ENCODE data around the gene CCDC12. TPM values are rescaled to one million over a fixed set of nuclear protein-coding genes. Genes with fewer than 3 reads are reported as not detected.

The CCDC12 gene
- total and polyA plus RNA-seq, 9 of the 15 experiments (the other 6 are each of a cell fraction or from before 2014, with no cell fraction given) = 8.9 to 201 (median 86.9) TPM

DNA sequence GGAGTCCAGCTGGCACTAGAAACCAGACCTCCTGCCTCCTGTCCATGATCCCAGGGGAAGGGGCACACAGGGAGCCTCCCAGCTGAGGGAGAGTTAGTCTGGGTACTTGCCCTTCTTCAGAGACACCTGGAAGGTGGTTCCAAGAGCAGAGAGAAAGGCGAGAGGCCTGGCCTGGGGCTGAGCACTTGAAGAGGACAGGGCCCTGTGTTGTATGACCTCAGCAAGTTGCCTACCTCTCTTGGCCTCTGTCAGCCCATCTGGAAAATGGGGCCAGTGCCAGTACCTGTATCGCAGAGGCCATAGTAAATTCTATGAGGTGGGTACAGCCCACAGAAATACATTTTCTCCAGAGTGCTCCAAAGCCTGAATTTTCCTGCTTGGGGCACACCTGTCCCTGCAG, 79.5 kb downstream of the CCDC12 start:
- DNase-seq (ENCODE audit: extremely low read depth in 1 of 4, low spot score in 3 of 4) (no peak), FAIRE-seq (no peak), ATAC-seq (no peak)
- WGBS (ENCODE audit: insufficient coverage, low coverage, missing lambda C conversion rate) = 8% methylated on average over 2 of the region's 2 CpGs
- ChIA-PET CTCF (ENCODE audit: low intra/inter-chr PET ratio) (interaction anchor here (0.8 to 3.2 kb wide), 2 partner anchors 13 to 192 kb away, joined by 3 to 27 read pairs; no protein-coding TSS in a partner anchor), POLR2A (no interaction called here)
- BruUV-seq (replicated peaks) = no TSS peak
- H3K9ac ChIP-seq (ENCODE audit: insufficient read depth in 1 of 2, low read depth in 2 of 2, low read length in 2 of 2) = no peak overlapping the region
- intact Hi-C loops (cut with micrococcal nuclease) = loop anchor here (5.0 kb wide), 1 partner anchor 50 kb away; no protein-coding TSS in a partner anchor
- in situ Hi-C loops (cut with MboI) = loop anchor here (5.0 kb wide), 1 partner anchor 180 kb away; the partner anchor contains the start of gene PRSS50
- no peaks in the 10 kb centered on the region for H3K9me3 ChIP-seq (replicated peaks; ENCODE audit: control insufficient read depth, insufficient read depth, low read depth, low read length)
- peaks cover 9 to 60% of the 10 kb centered on the region in 2 experiments; a peak in 4 of 5 replicates for H3K27me3 ChIP-seq (ENCODE audit: control insufficient read depth in 2 of 2, insufficient read depth in 2 of 2, low read length in 2 of 2)
- no peaks in the 10 kb centered on the region for H3K36me3 ChIP-seq (ENCODE audit: control insufficient read depth, insufficient read depth, low read length)
- H3K4me3 ChIP-seq = no peak overlapping the region
- no peaks in the 10 kb centered on the region for H3K79me2 ChIP-seq (ENCODE audit: control insufficient read depth, insufficient read depth, low read length)
- no peaks in the 10 kb centered on the region for H3K9me1 ChIP-seq (ENCODE audit: control insufficient read depth, insufficient read depth, low read length)
- H3K4me2 ChIP-seq (ENCODE audit: insufficient read depth, low read length) = no peak overlapping the region
- H2AFZ ChIP-seq (ENCODE audit: low read depth, low read length) = no peak overlapping the region
- H3K4me1 ChIP-seq (replicated peaks in 1 of 2; ENCODE audit: control insufficient read depth in 2 of 2, insufficient read depth in 2 of 2, low read length in 2 of 2) = peaks cover 0 to 40% of the 10 kb centered on the region in 2 experiments; a peak in 2 of 5 replicates
- no peak overlapping the region for H3K27ac ChIP-seq (ENCODE audit: extremely low read depth, low read depth, low read length)
- peaks cover 29% of the 10 kb centered on the region for H4K20me1 ChIP-seq (replicated peaks; ENCODE audit: control insufficient read depth, insufficient read depth, low read length)
- TF ChIP-seq, protein P1, sequence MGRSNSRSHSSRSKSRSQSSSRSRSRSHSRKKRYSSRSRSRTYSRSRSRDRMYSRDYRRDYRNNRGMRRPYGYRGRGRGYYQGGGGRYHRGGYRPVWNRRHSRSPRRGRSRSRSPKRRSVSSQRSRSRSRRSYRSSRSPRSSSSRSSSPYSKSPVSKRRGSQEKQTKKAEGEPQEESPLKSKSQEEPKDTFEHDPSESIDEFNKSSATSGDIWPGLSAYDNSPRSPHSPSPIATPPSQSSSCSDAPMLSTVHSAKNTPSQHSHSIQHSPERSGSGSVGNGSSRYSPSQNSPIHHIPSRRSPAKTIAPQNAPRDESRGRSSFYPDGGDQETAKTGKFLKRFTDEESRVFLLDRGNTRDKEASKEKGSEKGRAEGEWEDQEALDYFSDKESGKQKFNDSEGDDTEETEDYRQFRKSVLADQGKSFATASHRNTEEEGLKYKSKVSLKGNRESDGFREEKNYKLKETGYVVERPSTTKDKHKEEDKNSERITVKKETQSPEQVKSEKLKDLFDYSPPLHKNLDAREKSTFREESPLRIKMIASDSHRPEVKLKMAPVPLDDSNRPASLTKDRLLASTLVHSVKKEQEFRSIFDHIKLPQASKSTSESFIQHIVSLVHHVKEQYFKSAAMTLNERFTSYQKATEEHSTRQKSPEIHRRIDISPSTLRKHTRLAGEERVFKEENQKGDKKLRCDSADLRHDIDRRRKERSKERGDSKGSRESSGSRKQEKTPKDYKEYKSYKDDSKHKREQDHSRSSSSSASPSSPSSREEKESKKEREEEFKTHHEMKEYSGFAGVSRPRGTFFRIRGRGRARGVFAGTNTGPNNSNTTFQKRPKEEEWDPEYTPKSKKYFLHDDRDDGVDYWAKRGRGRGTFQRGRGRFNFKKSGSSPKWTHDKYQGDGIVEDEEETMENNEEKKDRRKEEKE (IDR thresholded peaks at IDR 0.05; ENCODE audit: borderline replicate concordance in 1 of 2, control insufficient read depth in 1 of 2, low read depth in 2 of 2, low read length in 1 of 2) = no peak
- TF ChIP-seq FOXA3 (CRISPR knock-in tag; conservative IDR thresholded peaks at IDR 0.05 in 1 of 2, IDR thresholded peaks at IDR 0.05 in 1 of 2) (no peak), SRSF3 (IDR thresholded peaks at IDR 0.05; ENCODE audit: insufficient read depth, low read length) (no peak), TRIM25 (IDR thresholded peaks at IDR 0.05; ENCODE audit: borderline replicate concordance) (no peak), POLR2AphosphoS5 (IDR thresholded peaks at IDR 0.05; ENCODE audit: control insufficient read depth, insufficient read depth, low read depth, low read length) (no peak), ZBTB12 (CRISPR knock-in tag; IDR thresholded peaks at IDR 0.05) (no peak), ZBTB43 (CRISPR knock-in tag; IDR thresholded peaks at IDR 0.05) (no peak), ILK (tag; IDR thresholded peaks at IDR 0.05; ENCODE audit: borderline replicate concordance, low read depth) (no peak)
